ENCODE measurements around the gene CLEC18C. TPM values are rescaled to one million over a fixed set of nuclear protein-coding genes. Genes with fewer than 3 reads are reported as not detected.
"Not testable (repeated sequence)": the region's sequence is repeated elsewhere in the genome, so short reads cannot be mapped to it uniquely, and the experiment has no call there.

Gene CLEC18C
- total RNA-seq, 2 donors from 2014 or later = 0.64 TPM; not detected in 1

DNA sequence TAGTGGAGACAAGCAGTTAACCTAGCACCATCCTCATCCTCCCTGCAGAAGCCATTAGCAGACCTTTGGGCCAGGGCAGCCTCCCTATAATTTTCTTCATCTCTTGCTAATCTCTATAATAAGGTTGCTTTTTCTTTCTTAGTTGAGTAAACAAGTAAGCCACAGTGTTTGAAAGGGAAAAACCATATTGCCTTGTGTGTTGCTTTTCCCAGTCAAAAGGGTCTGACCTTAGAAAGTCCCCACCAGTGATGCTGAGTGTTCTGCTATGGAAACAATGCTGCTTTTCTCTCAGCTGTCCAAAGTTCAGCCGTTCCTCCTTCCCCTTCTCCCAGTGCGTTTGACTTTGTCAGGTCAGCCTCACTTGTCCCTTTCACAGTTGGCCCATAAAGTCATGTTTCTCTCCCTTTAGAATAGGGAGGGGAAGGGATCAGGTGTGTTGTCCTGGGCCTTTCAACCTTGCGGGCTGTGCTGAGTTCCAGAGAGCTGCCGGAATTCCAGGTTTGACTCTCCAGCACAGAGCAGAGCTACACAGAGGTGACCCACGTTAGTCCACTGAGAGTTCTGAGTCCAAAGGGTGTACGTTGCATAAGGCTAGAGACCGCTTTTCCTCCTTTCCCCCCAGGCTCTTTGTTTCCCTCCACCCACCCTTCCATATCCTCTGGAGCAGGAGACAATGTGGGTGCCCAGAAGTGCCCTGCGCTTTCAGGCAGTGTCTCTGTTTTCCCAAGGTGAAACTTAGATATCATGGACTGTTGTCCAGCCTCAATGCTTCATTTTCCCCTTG lies 15.9 kb upstream of the CLEC18C start:
- ATAC-seq = no peak
- DNase-seq = peak in 1 of 2 donors; percentile 23
- intact Hi-C loops (cut with DNase I, micrococcal nuclease) = no loop called here

DNA sequence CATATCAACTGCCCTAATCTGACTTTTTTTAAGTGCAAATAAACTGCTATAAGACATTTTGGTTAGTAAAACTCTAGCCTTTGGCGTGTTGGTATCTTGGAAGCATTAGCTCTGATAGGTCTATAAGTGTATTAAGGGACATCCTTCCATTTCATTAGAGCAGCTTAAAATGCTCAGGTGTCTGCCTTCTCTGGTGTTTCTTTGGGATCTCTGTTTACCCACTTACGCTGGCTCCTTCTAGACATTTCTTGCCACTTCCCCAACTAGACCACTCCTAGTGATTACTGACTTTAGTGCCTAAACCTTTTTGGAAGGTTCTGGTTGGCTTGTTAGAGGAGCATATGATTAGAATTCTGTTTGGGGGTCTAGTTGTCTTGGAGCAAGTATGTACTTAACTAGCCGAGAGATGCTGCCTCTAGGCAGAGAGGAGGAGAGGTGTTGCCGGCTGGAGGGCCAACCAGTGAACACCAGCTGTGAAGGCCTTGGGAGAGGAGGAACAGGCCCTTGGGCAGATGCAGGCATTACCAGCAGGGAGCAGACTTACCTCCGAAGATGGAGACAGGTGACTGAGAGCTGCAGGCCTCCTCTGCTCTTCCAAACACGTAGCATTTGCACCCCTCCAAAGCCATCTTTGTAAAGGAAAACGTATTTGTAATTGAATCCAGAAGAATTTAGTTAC lies 15.2 kb upstream of the CLEC18C start:
- DNase-seq (peak in 1 of 2 donors; percentile 26), ATAC-seq (no peak)
- intact Hi-C loops (cut with DNase I, micrococcal nuclease) = no loop called here

DNA sequence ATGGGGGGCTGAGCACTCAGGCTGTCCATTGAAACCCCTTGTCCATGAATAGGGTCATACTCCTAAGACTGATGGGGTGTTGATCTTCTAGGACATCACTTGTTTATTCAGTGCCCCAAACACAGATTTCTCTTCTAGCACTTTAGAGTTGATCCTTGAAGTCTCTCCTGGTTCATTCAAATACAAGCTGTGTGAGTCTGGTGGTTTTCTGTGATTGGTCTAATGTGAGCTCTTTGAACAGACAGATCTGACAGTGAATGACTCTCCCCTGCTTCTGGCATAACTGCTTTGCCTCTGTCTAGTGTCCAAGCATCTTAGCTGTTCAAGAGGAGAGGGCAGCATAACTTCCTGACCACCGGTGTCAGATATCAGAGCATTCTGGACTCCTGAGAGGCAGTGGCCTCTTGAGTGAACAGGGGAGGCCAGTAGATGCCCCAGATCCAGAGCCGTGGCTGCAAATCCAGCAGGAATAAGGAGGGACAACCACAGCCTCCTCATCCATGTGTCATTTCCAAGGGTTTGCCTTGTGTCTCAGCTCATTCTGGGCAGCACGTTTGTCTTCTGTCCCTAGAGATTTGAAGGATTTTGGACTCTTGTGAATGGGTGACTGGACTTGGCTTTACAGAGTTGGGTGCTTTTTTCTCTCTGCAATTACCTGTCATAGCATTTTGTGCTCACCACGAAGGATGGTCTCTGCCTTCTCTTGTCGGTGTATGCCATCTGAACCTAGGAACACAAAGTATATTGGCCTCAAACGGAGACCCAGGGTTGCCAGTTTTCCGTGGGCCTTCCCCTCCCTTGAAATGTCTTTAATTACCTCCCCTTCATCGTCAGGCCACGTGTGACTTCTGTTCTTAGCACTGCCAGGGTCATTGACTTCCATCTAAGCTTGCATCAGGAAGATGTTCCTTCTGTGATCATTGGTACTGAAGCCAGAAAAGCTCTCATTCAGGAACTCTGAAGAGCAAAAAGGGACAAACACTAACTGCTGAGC lies 13.9 kb upstream of the CLEC18C start:
- ATAC-seq (no peak), DNase-seq (peak in 1 of 2 donors; percentile 18)
- intact Hi-C loops (cut with DNase I, micrococcal nuclease) = no loop called here

DNA sequence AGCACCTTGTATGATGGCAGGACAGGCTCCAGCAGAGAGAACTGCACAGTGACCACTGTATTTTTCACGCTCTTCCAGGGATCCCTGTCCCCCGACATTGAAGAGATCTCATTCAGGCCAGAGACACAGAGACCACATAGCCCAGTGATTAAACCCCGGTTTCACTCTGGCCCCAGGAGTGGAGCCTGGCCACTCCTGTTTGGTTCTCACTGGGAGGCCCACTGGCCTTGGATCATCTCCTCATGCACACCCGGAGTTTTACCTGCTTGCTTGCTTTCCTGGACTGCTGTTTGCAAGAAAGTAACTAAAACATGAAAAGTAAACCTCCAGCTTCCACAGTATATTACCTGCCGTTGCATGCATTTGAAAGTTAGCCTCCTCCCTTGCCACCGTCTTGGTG lies 13.2 kb upstream of the CLEC18C start:
- intact Hi-C loops (cut with DNase I, micrococcal nuclease) = no loop called here
- ATAC-seq (no peak), DNase-seq (peak in 1 of 2 donors; percentile 21)

DNA sequence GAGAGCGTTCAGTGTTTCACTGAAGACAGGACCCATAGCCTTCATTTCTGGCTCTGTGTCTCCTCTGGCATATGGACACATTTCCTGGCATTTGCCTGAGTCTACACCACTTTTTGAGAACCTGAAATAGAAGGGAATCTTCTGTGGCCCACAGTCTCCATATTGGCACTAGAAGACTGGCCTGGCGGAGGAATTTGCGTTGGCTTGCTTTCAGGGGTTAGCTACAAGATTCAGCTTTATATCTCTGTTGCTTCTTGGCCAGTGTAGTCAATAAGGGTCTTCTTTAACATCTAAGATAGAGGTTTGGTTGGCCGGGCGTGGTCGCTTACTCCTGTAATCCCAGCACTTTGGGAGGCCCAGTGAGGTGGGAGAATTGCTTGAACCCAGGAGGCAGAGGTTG lies 12.8 kb upstream of the CLEC18C start:
- intact Hi-C loops (cut with DNase I, micrococcal nuclease) = no loop called here
- no peak for ATAC-seq
- peak in 1 of 2 donors; percentile 26 for DNase-seq

DNA sequence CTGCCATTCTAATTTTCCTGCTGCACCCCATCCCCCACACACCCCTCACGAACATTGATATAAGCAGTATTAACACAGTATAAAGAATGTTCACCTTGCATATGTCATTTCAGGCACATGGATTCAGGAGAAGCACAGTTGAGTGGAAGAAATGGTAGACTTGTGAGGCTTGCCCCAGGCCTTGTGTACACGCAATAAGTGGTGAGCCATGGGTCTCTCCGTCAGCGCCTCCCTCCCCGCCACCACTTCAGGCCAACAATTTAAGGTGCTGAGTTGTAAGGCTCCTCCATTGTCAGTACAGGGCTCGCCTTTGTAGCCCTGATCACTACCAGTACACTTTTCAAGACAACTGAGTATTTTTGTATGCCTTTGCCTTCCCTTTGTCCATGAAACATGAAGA lies 12.2 kb upstream of the CLEC18C start:
- intact Hi-C loops (cut with DNase I, micrococcal nuclease) = no loop called here
- DNase-seq = peak in 1 of 2 donors; percentile 28
- no peak for ATAC-seq

DNA sequence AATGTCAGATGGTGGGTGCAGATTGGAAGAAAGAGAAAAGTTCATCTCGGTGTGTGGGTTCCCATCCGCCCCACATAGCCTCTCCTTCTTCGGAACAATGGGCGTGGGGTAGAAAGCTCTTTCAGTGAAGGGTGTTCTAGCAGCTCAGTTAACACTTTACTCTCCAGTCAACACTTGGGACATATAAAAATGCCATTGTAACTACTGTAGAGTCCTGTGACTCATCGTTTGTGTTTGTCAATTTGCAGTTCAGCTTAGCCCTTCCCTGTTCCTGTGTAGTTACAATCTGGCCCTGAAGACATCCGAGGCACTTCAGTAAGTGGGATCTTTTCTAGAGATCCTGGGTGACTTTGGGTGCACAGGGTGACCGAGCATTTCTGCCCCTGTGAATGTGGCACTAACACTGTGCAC lies 11.5 kb upstream of the CLEC18C start:
- ATAC-seq (peak; percentile 83), DNase-seq (no peak)
- intact Hi-C loops (cut with DNase I, micrococcal nuclease) = no loop called here

DNA sequence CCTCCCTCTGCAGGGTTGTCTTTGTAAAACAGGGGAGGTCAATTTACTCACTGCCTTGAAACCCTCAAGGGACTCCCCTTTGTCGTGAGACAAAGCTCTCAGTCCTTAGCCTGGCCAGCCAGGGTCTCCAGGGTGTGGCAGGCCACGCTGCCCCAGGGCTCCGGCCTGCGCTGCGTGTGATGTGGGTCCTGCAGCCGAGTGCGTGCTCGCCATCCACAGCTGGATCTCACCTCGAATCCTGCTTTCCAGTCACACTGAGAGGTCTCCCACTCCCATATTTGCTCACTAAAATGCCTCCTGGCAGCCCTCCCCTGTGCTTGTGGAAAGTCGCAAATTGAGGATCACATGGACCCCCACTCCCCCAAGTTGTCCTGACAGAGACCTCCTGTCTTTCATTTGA lies 10.0 kb upstream of the CLEC18C start:
- DNase-seq (no peak), ATAC-seq (no peak)
- intact Hi-C loops (cut with DNase I, micrococcal nuclease) = no loop called here

DNA sequence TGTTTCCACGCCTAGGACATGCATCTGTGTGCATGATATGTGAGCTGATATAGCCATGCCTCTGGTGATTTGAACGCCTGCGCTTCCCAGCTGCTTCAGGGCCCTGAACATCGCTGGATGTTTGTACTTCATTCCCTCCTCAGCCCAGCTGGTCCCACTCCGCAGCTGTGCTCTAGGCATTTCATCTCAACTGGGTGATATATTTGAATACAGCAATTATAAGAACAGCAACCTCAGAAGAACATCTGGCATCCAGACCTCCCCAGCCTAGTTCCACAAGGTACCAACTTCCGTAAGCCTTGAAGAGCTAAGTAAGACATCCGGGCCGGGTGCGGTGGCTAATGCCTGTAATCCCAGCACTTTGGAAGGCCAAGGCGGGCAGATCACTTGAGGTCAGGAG lies 6.9 kb upstream of the CLEC18C start:
- ATAC-seq; intact Hi-C loops (cut with DNase I, micrococcal nuclease): not testable (repeated sequence)

DNA sequence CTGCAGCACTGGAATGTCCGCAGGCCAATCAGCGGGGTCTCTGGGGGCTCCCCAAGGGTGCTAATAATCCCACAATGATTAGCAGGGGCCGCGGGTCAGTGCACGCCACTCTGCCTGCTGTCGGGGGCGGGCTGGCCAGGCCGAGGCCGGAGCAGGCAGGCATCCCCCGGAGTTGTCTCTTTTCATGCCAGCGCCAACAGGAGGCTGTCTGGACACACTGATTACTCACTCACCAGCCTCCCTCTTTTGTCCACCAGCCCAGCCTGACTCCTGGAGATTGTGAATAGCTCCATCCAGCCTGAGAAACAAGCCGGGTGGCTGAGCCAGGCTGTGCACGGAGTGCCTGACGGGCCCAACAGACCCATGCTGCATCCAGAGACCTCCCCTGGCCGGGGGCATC lies 329 bp downstream of the CLEC18C start:
- DNase-seq; intact Hi-C loops (cut with DNase I, micrococcal nuclease): not testable (repeated sequence)
- peak; percentile 16 for ATAC-seq

More for the DNA sequence above, 6.9 kb upstream of the CLEC18C start:
- not testable (repeated sequence) for DNase-seq

DNA sequence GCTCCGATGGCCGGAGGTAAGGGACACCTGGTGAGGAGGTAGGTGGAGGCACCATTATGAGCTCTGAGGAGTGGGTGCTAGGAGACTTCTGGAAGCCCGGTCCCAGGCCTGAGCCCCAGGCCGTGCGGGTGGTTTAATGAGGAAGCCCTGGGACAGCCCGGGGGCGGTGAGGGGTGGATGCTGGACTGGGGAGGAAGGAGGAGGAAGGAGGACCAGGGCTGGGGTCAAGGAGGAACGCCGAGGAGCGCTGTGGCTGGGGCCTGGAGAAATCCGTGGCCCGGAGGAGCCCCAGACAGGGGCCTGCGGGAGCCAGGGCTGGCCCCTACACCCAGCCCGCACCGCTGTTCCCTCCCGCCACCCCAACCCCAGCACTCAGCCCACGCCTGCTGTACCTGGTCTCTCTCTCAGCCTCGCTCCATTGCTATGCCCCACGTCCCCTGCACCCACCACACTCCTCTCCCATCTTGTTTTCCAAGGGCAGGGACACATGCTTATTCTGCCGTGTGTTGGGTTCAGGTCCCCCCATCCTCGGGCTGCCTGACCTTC lies 873 bp downstream of the CLEC18C start:
- intact Hi-C loops (cut with DNase I, micrococcal nuclease); DNase-seq: not testable (repeated sequence)
- peak; percentile 19 for ATAC-seq

DNA sequence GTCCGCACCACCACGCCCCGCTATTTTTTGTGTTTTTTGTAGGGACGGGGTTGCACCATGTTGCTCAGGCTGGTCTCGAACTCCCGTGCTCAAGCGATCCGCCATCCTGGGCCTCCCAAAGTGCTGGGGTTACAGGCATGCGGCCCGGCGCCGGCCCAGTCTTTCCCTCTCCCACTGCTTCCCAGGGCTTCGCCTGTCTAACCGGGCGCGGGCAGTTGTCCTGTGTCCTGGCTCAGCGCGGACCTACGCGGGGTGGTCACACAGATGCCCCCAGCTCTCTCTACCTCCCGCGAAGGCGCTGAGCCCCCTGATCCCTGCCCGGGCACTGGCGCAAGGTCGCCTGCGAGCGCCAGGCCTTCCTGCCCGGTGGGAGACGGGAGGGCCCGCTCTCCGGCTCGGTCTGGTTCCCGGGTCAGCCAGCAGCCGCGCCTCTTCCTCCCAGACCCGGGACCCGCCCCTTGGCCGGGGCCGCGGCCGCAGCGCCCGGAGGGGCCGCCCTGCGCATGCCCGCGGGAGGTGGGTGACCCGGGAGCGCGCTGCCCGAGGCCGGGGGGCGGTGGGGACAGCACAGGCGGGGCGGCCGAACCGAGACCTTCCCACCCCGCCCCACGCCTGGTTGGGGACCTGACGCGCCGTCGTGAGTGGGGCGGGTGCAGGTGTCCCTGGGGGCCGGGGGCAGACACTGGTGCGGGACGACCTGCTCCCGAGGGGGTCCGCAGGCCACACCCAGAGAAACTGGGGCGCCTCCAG lies 14.4 kb downstream of the CLEC18C start:
- ATAC-seq (peak; percentile 95), DNase-seq (peak in 1 of 2 donors; percentile 22)
- intact Hi-C loops (cut with DNase I, micrococcal nuclease) = not testable (repeated sequence)

DNA sequence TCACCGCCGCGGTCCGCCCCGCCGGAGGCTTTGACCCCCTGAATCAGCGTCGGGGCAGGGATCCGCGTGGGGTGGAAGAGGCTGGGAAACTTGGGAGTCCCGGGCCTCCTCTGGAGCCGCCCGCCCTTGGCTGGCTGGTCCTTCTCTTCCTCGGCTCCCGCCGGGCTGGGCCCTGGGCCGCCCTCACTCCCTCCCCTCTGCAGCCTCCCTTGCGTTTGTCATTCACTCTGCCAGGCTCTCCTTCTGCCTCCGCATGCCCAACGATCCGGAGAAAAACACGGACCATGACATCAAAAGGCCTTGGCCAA lies 15.0 kb downstream of the CLEC18C start:
- DNase-seq; intact Hi-C loops (cut with DNase I, micrococcal nuclease): not testable (repeated sequence)
- peak; percentile 70 for ATAC-seq

DNA sequence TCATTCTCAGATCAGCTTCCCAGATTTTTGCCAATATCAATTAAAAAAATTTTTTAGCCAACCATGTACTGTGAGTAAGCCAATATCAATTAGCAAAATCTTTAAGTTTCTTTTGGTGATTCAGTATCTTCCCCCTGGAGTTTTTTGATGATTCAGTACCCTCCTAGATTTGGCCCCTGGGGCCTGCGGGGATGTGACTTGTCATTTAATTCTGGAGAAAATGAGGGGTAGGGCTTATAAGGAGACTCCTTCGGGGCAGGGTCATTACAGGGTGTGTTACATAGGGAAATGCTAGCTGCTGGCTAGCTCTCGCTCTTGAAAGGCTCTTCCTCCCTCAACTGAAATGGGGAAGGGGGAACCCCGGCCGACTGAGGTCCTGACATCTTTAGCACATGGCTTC lies 17.0 kb downstream of the CLEC18C start:
- ATAC-seq; DNase-seq; intact Hi-C loops (cut with DNase I, micrococcal nuclease): not testable (repeated sequence)

DNA sequence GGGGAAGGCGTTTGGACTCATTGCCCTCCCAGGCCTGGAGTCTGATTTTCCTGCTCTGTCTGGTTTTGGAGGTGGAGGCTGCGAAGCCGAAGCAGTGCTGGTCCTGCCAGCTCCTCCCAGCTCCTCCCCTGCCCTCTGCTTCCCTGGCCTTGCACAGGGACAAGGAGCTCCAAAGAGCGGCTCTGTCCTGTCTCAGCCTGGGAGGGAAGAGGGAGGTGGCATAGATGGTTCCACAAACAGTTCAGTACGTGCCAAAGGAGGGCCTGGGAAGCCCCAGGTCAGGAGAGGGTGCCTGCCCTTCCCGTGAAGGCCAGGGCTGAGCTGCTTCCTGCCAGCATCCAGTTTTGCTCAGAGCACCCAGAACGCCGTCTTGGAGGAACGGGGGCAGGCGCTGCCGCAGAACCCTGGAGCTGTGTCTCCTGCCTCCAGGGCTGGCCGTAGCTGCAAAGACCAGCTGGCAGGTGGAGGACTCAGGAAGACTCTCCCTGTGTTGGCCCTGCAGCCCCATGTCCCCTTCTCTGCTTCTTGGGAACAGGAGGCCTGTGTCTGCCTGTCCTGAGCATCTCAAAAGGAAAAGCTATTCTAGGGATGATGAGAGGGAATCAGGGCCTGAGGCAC lies 23.2 kb downstream of the CLEC18C start:
- DNase-seq; intact Hi-C loops (cut with DNase I, micrococcal nuclease): not testable (repeated sequence)
- ATAC-seq = peak; percentile 50

DNA sequence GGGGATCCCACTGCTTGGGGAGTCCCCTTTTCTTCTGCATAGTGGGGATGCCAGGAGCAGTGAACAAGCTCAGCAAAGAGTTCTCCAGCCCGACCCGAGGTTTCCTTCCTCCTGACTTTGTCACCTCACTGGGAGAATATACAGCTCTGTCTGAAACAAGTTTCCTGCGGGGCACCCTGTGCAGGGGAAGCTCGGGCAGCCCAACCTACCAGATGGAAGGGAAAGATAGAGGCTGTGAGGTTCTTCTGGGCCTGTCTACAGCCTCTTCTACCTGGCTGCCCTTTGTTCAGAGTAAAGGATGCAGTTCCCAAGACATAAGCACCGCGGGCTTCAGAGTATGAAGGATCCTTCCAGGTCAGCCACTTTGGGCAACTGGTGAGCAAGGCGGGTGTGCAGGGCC lies 24.0 kb downstream of the CLEC18C start:
- intact Hi-C loops (cut with DNase I, micrococcal nuclease); DNase-seq; ATAC-seq: not testable (repeated sequence)

DNA sequence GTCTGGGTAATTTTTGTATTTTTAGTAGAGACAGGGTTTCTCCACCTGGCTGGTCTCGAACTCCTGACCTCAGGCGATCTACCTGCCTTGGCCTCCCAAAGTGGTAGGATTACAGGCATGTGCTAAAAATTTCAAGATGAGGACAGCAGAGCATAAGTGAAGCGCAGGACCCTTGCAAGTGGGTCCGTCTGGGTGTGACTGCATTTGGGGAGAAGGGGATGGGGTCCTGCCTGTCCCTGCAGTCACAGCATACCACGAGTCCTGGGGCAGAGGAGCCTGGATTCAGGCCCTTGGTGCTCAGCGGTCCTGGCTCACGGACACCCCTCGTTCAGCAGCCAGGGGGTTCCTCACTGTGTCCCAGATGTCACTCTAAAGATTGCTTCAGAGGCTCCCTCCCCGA lies 24.6 kb downstream of the CLEC18C start:
- intact Hi-C loops (cut with DNase I, micrococcal nuclease); ATAC-seq; DNase-seq: not testable (repeated sequence)

DNA sequence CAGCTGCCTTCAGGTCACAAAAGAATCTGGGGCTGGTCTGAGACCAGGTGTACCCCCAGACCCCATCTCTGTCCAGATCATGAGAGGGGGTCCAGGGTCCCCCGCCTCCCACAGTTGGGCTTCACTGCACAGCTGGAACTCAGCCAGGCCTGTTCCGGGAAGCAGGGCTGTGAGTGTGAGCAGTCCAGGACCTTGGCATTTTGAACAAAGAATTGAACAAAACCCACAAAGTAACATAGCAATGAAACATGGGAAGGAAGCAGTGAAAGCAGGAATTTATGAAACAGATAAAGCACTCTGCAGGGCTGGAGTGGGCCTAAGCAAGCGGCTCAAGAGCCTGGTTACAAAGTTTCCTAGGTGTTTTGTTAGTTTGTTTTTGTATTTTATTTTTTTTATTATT lies 25.1 kb downstream of the CLEC18C start:
- DNase-seq; intact Hi-C loops (cut with DNase I, micrococcal nuclease); ATAC-seq: not testable (repeated sequence)

Data from left colon (tissue), 2 donors.